Measurements from ENCODE around the gene FIGNL2. TPM values are rescaled to one million over a fixed set of nuclear protein-coding genes. Genes with fewer than 3 reads are reported as not detected.

The FIGNL2 gene
- total RNA-seq, 4 donors from 2014 or later, result not detected

DNA sequence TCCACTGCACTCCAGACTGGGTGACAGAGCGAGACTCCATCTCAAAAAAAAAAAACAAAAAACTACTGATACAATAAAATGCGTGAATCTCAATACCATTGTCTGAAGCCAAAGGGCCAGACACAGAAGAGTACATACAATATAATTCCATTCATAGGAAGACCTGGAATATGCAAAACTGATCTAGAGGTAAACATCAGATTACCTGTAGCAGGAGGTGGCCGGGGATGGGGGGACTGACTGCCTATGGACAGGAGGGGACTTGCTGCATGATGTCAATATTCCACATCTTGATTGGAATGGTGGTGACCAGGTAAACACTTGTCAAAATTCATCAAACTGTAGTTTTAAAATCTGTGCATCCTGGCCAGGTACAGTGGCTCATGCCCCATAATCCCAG lies 12.5 kb upstream of the FIGNL2 start:
- 81 to 82% methylated on average over 2 to 3 of the region's 3 CpGs for WGBS, 2 donors (ENCODE audit: low coverage in 1 of 2)
- DNase-seq, result no peak
- Histone ChIP-seq H3K4me1 (peaks cover 7 to 15% (median 9%) of the 10 kb centered on the region in 4 donors), H3K27ac (no peak overlapping the region), H3K4me3 (no peak overlapping the region), H3K36me3 (no peaks in the 10 kb centered on the region), H3K27me3 (peaks cover 75% of the 10 kb centered on the region), H3K9me3 (no peaks in the 10 kb centered on the region)
- intact Hi-C loops (cut with DNase I; ENCODE audit: low total_unique reads) (no loop called here), in situ Hi-C loops (cut with MboI; ENCODE audit: low pct_ligation_motif_present in 1 of 4, low pct_unique_long_range_greater_than_20kb in 1 of 4, low sequenced_read_pairs in 3 of 4) (no loop called here)
- TF ChIP-seq, protein P1, sequence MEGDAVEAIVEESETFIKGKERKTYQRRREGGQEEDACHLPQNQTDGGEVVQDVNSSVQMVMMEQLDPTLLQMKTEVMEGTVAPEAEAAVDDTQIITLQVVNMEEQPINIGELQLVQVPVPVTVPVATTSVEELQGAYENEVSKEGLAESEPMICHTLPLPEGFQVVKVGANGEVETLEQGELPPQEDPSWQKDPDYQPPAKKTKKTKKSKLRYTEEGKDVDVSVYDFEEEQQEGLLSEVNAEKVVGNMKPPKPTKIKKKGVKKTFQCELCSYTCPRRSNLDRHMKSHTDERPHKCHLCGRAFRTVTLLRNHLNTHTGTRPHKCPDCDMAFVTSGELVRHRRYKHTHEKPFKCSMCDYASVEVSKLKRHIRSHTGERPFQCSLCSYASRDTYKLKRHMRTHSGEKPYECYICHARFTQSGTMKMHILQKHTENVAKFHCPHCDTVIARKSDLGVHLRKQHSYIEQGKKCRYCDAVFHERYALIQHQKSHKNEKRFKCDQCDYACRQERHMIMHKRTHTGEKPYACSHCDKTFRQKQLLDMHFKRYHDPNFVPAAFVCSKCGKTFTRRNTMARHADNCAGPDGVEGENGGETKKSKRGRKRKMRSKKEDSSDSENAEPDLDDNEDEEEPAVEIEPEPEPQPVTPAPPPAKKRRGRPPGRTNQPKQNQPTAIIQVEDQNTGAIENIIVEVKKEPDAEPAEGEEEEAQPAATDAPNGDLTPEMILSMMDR (IDR thresholded peaks at IDR 0.05), result no peak
- no peak for TF ChIP-seq POLR2A (IDR thresholded peaks at IDR 0.05)
- no peak for TF ChIP-seq EP300 (IDR thresholded peaks at IDR 0.05; ENCODE audit: low read depth)
- no peak for TF ChIP-seq POLR2AphosphoS5 (IDR thresholded peaks at IDR 0.05)

DNA sequence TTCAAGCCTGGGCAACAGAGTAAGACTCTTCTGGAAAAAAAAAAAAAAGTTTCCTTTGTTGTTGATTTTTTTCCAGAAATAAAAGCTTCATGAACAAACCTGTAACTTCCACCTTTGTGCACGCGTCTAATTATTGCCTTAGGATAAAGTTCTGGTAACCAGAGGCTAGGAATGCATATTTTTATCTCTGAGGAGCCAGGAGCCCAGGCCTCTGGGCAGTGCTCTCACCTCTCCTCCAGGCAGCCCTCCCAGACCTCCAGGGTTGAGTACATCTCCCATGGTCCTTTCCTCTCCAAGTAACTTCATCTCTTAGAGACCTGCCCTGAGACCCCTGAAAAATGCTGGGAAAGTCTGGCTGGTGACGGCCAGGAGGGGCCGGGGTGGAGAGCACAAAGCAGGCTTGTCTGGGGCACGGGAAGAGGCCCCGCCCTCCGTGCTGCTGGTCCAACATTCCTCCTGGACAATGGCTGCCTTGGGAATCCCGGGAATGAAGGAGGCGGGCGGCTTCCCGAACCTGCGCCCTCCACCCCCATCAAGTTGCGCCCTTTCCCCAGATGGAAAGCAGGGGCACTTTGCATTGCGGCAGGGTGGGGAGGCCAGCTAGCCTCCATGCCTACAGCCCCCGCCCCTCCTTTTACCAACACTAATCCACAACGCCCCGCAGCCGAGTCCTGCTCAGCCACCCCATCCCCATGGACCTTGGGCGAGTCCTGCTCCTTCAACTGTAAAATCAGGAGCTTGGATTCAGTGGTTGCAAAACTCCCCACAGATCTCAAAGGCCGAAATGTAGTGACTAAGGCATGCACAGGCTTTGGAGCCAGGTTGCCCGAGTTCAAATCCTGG lies 7.3 kb upstream of the FIGNL2 start:
- H3K36me3 ChIP-seq, result no peaks in the 10 kb centered on the region
- intact Hi-C loops (cut with DNase I; ENCODE audit: low total_unique reads), result no loop called here
- H3K27me3 ChIP-seq, result peaks cover 57% of the 10 kb centered on the region
- in situ Hi-C loops (cut with MboI; ENCODE audit: low pct_ligation_motif_present in 1 of 4, low pct_unique_long_range_greater_than_20kb in 1 of 4, low sequenced_read_pairs in 3 of 4), result no loop called here
- no peak for DNase-seq
- TF ChIP-seq POLR2AphosphoS5 (IDR thresholded peaks at IDR 0.05) (no peak), EP300 (IDR thresholded peaks at IDR 0.05; ENCODE audit: low read depth) (no peak), POLR2A (IDR thresholded peaks at IDR 0.05) (no peak)
- TF ChIP-seq, protein P1 (IDR thresholded peaks at IDR 0.05), result no peak
- H3K27ac ChIP-seq, result no peak overlapping the region
- H3K4me1 ChIP-seq, result no peaks in the 10 kb centered on the region
- WGBS, 2 donors (ENCODE audit: low coverage in 1 of 2), result 26 to 40% methylated on average over 2 to 21 of the region's 21 CpGs
- no peaks in the 10 kb centered on the region for H3K9me3 ChIP-seq
- H3K4me3 ChIP-seq, result no peak overlapping the region

DNA sequence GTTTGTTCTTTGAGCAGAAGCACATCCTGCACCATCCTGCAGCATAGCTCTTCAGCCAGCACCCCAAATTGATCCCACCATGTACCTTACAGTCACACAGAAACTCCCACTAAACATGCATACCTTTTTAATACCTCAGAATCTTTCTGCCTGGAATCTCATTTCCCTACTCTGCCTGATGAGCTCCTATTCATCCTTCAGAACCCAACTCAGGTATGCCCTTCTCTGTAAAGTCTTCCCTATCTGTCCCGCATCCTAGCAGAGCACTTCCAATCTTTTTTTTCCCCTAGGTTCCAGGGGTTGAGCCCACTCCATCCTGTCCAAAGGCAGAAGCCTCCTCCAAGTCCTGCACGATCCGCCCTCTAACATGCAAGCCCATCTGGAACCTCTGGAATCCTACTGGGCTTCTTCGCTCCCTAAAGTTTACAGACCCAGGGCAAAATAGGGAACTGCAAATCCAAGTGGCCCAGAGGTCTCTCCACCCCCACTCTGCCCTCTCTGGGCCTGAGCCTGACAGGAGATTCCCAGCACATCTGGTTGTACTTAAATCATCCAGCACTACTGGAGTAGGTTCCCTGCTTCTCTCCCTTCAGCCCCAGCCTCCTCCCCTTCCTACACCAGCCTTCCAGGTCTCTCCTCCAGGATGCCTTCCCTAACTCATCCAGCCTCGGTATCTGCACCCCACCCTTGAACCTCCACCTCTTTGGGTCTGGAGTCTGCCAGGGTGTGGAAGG lies 4.1 kb upstream of the FIGNL2 start:
- peaks cover 67% of the 10 kb centered on the region for H3K27me3 ChIP-seq
- H3K9me3 ChIP-seq, result no peaks in the 10 kb centered on the region
- 82 to 100% methylated on average over 3 to 5 of the region's 5 CpGs for WGBS, 2 donors (ENCODE audit: low coverage in 1 of 2)
- H3K27ac ChIP-seq, result no peak overlapping the region
- in situ Hi-C loops (cut with MboI; ENCODE audit: low pct_ligation_motif_present in 1 of 4, low pct_unique_long_range_greater_than_20kb in 1 of 4, low sequenced_read_pairs in 3 of 4), result no loop called here
- no peak for DNase-seq
- intact Hi-C loops (cut with DNase I; ENCODE audit: low total_unique reads), result no loop called here
- H3K4me1 ChIP-seq, result peaks cover 6 to 11% (median 8%) of the 10 kb centered on the region in 4 donors
- TF ChIP-seq POLR2AphosphoS5 (IDR thresholded peaks at IDR 0.05) (no peak), EP300 (IDR thresholded peaks at IDR 0.05; ENCODE audit: low read depth) (no peak), POLR2A (IDR thresholded peaks at IDR 0.05) (no peak)
- TF ChIP-seq, protein P1 (IDR thresholded peaks at IDR 0.05), result no peak
- H3K36me3 ChIP-seq, result no peaks in the 10 kb centered on the region
- H3K4me3 ChIP-seq, result no peak overlapping the region

DNA sequence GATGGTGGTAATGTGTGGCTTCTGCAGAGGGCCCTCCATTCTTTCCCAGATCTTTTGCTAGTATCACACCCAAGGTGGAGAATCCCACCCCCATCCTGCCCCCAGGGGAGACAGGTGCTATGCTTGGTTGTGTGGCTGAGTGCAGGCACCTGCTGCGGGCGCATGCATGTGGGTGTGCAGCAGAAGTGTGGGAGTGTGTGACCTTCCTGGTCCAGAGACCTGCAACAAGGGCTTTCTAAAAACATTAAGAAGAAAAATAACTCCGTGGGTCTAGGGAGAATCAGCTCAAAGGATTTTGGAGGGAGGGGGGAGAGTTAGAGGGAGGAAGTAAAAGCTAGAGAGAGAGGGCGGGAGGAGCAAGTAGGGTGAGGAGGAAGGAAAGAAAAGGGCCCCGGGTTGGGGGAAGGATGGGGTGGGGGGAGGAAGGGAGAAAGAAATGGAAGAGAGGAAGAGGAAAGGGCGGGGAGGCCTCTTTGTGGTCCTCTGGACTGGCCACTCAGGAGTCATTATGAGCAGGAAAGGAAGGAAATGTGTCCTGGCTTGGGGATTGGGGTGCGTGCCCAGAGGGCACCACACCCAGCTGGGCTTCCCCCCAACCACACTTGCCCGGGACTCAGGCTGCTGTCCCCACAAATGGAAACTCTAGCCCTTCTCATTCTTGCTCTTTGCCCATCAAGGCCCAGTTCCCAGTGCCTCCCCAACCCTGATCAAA lies 3.1 kb upstream of the FIGNL2 start:
- Histone ChIP-seq H3K27me3 (peaks cover 67% of the 10 kb centered on the region), H3K27ac (no peak overlapping the region)
- in situ Hi-C loops (cut with MboI; ENCODE audit: low pct_ligation_motif_present in 1 of 4, low pct_unique_long_range_greater_than_20kb in 1 of 4, low sequenced_read_pairs in 3 of 4), result no loop called here

More for the DNA sequence above, 3.1 kb upstream of the FIGNL2 start:
- intact Hi-C loops (cut with DNase I; ENCODE audit: low total_unique reads), result no loop called here
- DNase-seq, result no peak
- Histone ChIP-seq H3K9me3 (no peaks in the 10 kb centered on the region), H3K36me3 (no peaks in the 10 kb centered on the region), H3K4me1 (peaks cover 8 to 21% (median 18%) of the 10 kb centered on the region in 4 donors), H3K4me3 (no peak overlapping the region)
- TF ChIP-seq EP300 (IDR thresholded peaks at IDR 0.05; ENCODE audit: low read depth) (no peak), POLR2A (IDR thresholded peaks at IDR 0.05) (no peak), POLR2AphosphoS5 (IDR thresholded peaks at IDR 0.05) (no peak)
- TF ChIP-seq, protein P1 (IDR thresholded peaks at IDR 0.05), result no peak
- 55 to 56% methylated on average over 4 to 8 of the region's 8 CpGs for WGBS, 2 donors (ENCODE audit: low coverage in 1 of 2)
